GM12878 (cell line): Measurements from ENCODE around the gene OVCA2. TPM values are rescaled to one million over a fixed set of nuclear protein-coding genes. Genes with fewer than 3 reads are reported as not detected.

ENCODE experiments used
- ATAC-seq: fragments of 200-7000 bp; cut with Tn5 transposase; 3 replicates; pipeline ENCODE4 v1.9.1; 2020; ENCODE audit warnings: mild to moderate bottlenecking, moderate library complexity
- BruUV-seq: library from RNA; stranded (reverse); fragments of 400-500 nt; replicated peaks from 2 replicates; lab custom pipeline; 2021; lab: Mats Ljungman, UMichigan
- CTCF ChIA-PET: fragments of 300-600 bp; sonication (Branson Sonifier 250); formaldehyde crosslinking; extraction: SDS; loops from one replicate; lab custom pipeline; 2021; ENCODE audit warnings: inconsistent platforms; lab: Yijun Ruan, JAX
- POLR2A ChIA-PET: fragments of 350-600 bp; formaldehyde crosslinking; extraction: SDS; loops from one replicate; lab custom pipeline; 2021; ENCODE audit warnings: inconsistent platforms; lab: Charles Lee
- RAD21 ChIA-PET: fragments of 300-600 bp; sonication (Branson Sonifier 250); formaldehyde crosslinking; loops from one replicate; lab custom pipeline; 2023; ENCODE audit warnings: antibody characterized with exemption; ENCODE audit not compliant: unreplicated experiment; lab: Charles Lee
- SMC1A ChIA-PET: fragments of 300-600 bp; sonication (Branson Sonifier 250); formaldehyde crosslinking; loops from one replicate; lab custom pipeline; 2023; ENCODE audit not compliant: unreplicated experiment, uncharacterized antibody; lab: Charles Lee
- DNase-seq: peaks from one replicate; pipeline ENCODE4 v3.0.0-alpha.2; 2011; ENCODE audit warnings: low read depth, low spot score
- FAIRE-seq: peaks from 3 replicates; lab custom pipeline; 2011; peaks lifted over from hg19 to GRCh38; lab: Jason Lieb, UNC
- H2AFZ ChIP-seq: 2 replicates; pipeline ENCODE4 v1.6.0; 2011; ENCODE audit warnings: low read depth, low read length, control low read depth; ENCODE audit not compliant: control insufficient read depth
- H3K27ac ChIP-seq: 2 replicates; pipeline ENCODE4 v1.5.1; 2011; ENCODE audit warnings: control low read depth; ENCODE audit not compliant: control insufficient read depth, insufficient read depth
- H3K27me3 ChIP-seq, 2 experiments: replicated peaks in 1 of 2; 2 replicates each; pipeline versions ENCODE4 v1.6.0 to v1.6.1; 2011; ENCODE audit warnings: low read length in 1 of 2; ENCODE audit not compliant: control insufficient read depth in 2 of 2, insufficient read depth in 2 of 2
- H3K36me3 ChIP-seq, 2 experiments: 2 replicates each; pipeline ENCODE4 v1.5.1; 2011; ENCODE audit warnings: low read length in 1 of 2; ENCODE audit not compliant: control insufficient read depth in 2 of 2, insufficient read depth in 2 of 2
- H3K4me1 ChIP-seq: 2 replicates; pipeline ENCODE4 v1.6.1; 2011; ENCODE audit warnings: mild to moderate bottlenecking, low read length, moderate library complexity, mixed read lengths; ENCODE audit not compliant: control insufficient read depth, insufficient read depth
- H3K4me2 ChIP-seq: 2 replicates; pipeline ENCODE4 v1.6.0; 2011; ENCODE audit warnings: control low read depth; ENCODE audit not compliant: control insufficient read depth, insufficient read depth
- H3K4me3 ChIP-seq: fragments of 200-600 bp; sonication (generic); 2 replicates; pipeline ENCODE4 v1.5.1; 2016
- H3K79me2 ChIP-seq: 2 replicates; pipeline ENCODE4 v1.6.0; 2011; ENCODE audit warnings: low read length; ENCODE audit not compliant: control insufficient read depth, insufficient read depth
- H3K9ac ChIP-seq: 2 replicates; pipeline ENCODE4 v1.8.0; 2011; ENCODE audit warnings: low read length, control low read depth, mixed read lengths; ENCODE audit not compliant: control insufficient read depth, insufficient read depth
- H3K9me3 ChIP-seq: replicated peaks from 3 replicates; pipeline ENCODE4 v1.5.1; 2011; ENCODE audit warnings: mild to moderate bottlenecking, low read length; ENCODE audit not compliant: control insufficient read depth, insufficient read depth
- H4K20me1 ChIP-seq: 2 replicates; pipeline ENCODE4 v1.6.0; 2011; ENCODE audit not compliant: control insufficient read depth, insufficient read depth
- ASH2L ChIP-seq: fragments of 300-600, 200-600 bp; sonication (generic); IDR thresholded peaks from 2 replicates; pipeline ENCODE4 v1.6.1; 2017; ENCODE audit warnings: low read depth, mild to moderate bottlenecking, borderline replicate concordance
- BACH1 ChIP-seq: fragments of 450-650 bp; IDR thresholded peaks from 2 replicates; pipeline ENCODE4 v1.6.1; 2017; ENCODE audit warnings: mild to moderate bottlenecking, borderline replicate concordance
- BCL3 ChIP-seq: IDR thresholded peaks from 2 replicates; pipeline ENCODE4 v1.6.1; 2011; ENCODE audit warnings: borderline replicate concordance, low read depth, mild to moderate bottlenecking, moderate library complexity, low read length; ENCODE audit not compliant: insufficient read depth, poor library complexity, severe bottlenecking
- BMI1 ChIP-seq: fragments of 450-650 bp; IDR thresholded peaks from 2 replicates; pipeline ENCODE4 v1.6.1; 2016; ENCODE audit warnings: mild to moderate bottlenecking, moderate library complexity, borderline replicate concordance
- CBFB ChIP-seq: IDR thresholded peaks from 2 replicates; pipeline ENCODE4 v1.6.1; 2016; ENCODE audit warnings: antibody characterized with exemption, low read depth
- E2F4 ChIP-seq: IDR thresholded peaks from 2 replicates; pipeline ENCODE4 v1.6.1; 2012; ENCODE audit warnings: low read depth, low read length, improper control_type of control experiment
- GABPA ChIP-seq: IDR thresholded peaks from 2 replicates; pipeline ENCODE4 v1.6.1; 2014; ENCODE audit warnings: antibody characterized with exemption, low read depth, mild to moderate bottlenecking, inconsistent platforms
- IKZF1 ChIP-seq: fragments of 450-650 bp; conservative IDR thresholded peaks from 2 replicates; pipeline ENCODE4 v1.6.1; 2017; ENCODE audit warnings: antibody characterized with exemption, mild to moderate bottlenecking
- MEF2B ChIP-seq: fragments of 450-650 bp; IDR thresholded peaks from 2 replicates; pipeline ENCODE4 v1.6.1; 2018; ENCODE audit warnings: mild to moderate bottlenecking, moderate library complexity; ENCODE audit not compliant: partially characterized antibody, poor library complexity, severe bottlenecking
- POLR2AphosphoS2 ChIP-seq: IDR thresholded peaks from 2 replicates; pipeline ENCODE4 v1.6.1; 2011; ENCODE audit warnings: low read depth, mild to moderate bottlenecking, low read length, improper control_type of control experiment, moderate library complexity
- POLR2AphosphoS5 ChIP-seq: IDR thresholded peaks from 2 replicates; pipeline ENCODE4 v1.6.1; 2011; ENCODE audit warnings: mild to moderate bottlenecking, low read length, inconsistent platforms
- RB1 ChIP-seq: fragments of 450-650 bp; formaldehyde crosslinking; IDR thresholded peaks from 2 replicates; pipeline ENCODE4 v1.6.1; 2017; ENCODE audit warnings: mild to moderate bottlenecking, borderline replicate concordance
- SP1 ChIP-seq: IDR thresholded peaks from one replicate; pipeline ENCODE4 v1.6.1; 2011; ENCODE audit warnings: low read depth, low read length
- SREBF2 ChIP-seq: IDR thresholded peaks from 2 replicates; pipeline ENCODE4 v1.6.1; 2012; ENCODE audit warnings: mild to moderate bottlenecking, low read length
- SUZ12 ChIP-seq: fragments of 200-600 bp; sonication (generic); IDR thresholded peaks from one replicate; pipeline ENCODE4 v1.6.1; 2018; ENCODE audit warnings: antibody characterized with exemption, mild to moderate bottlenecking; ENCODE audit not compliant: unreplicated experiment
- TCF3 ChIP-seq: IDR thresholded peaks from 2 replicates; pipeline ENCODE4 v1.6.1; 2012; ENCODE audit warnings: low read depth, mild to moderate bottlenecking, low read length, borderline replicate concordance; ENCODE audit not compliant: insufficient read depth
- WGBS: methylation state at CpG from one replicate; pipeline ENCODE4 v1.1.6; 2016; ENCODE audit warnings: low lambda C conversion rate; ENCODE audit not compliant: insufficient replicate concordance, insufficient coverage; ENCODE audit errors: missing lambda C conversion rate; 5-methylcytosine and 5-hydroxymethylcytosine counted together
- in situ Hi-C: fragments of 300-500 bp; cut with MboI; formaldehyde crosslinking; loops from 9 replicates; pipeline ENCODE4 v1.14.3; 2018; ENCODE audit warnings: mixed read lengths
- intact Hi-C: fragments of 100-400 bp; cut with micrococcal nuclease; formaldehyde crosslinking; loops from one replicate; pipeline ENCODE4 v1.14.2; 2022; ENCODE audit not compliant: unreplicated experiment
- polyA plus RNA-seq, 11 experiments: library from polyadenylated mRNA; depleted of rRNA in 4 of 11; unstranded in 6 of 11; stranded (reverse) in 5 of 11; fragments of >200 nt; fragmentation: Nextera tagmentation in 4 of 11; fragmentation: Illumina TruSeq in 1 of 11; extraction: Ambion mirVana in 4 of 11; extraction: Trizol in 1 of 11; gene quantifications; 1 replicate in 1 of 11; 2 replicates in 10 of 11; pipeline versions ENCODE4 v1.2.1 to v1.2.3, GENCODE V29; 2011 to 2016; ENCODE audit warnings: inconsistent platforms in 2 of 11, missing spikeins in 2 of 11, low read depth in 1 of 11
- total RNA-seq, 4 experiments: library from RNA; depleted of rRNA in 3 of 4; stranded (reverse); fragments of >200 nt in 3 of 4; fragmentation: Illumina TruSeq in 1 of 4; extraction: Trizol in 1 of 4; gene quantifications; 2 replicates each; pipeline versions ENCODE4 v1.2.1 to v1.2.3, GENCODE V29; 2013 to 2021
- TF ChIP-seq, protein P1 (sequence below): fragments of 450-650 bp; formaldehyde crosslinking; IDR thresholded peaks from 2 replicates; pipeline ENCODE4 v1.4.0; 2020; ENCODE audit warnings: mild to moderate bottlenecking, moderate library complexity

Gene OVCA2
- total and polyA plus RNA-seq, 10 of the 15 experiments (the other 5 are each of a cell fraction or from before 2014, with no cell fraction given) = 6.1 to 75.3 (median 40.7) TPM

DNA sequence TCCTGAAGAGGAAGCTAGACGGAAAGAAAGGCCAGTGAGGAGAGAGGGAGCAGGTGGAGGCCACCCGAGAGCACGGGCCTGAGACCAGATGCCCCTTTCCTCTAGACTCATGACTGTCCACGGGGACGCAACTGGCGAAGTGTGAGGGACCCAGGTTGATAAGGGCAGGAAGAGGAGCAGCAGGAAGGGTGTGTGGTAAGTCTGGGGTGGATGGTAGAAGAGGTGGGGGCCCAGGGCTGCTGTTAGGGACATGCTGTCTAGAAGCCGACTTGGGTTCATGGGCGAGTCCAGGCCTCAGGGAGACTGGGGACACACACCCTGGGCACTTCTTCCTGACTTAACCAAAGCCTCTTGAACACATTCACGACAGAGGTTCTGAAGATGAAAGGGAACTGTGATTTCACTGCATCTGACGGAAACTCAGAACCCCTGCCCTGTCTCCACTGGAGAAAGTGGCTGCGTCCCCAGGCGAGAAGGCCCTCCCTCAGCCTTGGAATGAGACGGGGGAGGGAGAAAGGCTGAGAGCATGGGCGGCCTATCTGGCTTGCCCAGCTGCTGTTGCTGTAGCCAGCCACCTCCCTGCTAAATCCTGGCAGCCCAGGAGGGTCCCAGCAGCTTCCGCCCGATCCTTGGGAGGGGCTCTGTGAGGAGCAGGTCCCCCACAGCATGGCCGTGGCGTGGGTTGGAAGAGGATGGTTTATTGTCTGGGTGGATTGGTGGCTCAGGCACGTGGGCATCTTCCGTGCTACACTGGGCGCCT is 19.0 kb downstream of the OVCA2 start:
- peaks cover 44% of the 10 kb centered on the region for H3K79me2 ChIP-seq
- no peak overlapping the region for H2AFZ ChIP-seq
- H3K27ac ChIP-seq = no peak overlapping the region
- BruUV-seq = no TSS peak
- no peak overlapping the region for H3K4me2 ChIP-seq
- H3K36me3 ChIP-seq = peaks cover 20 to 27% of the 10 kb centered on the region in 2 experiments
- peaks cover 45% of the 10 kb centered on the region for H3K4me1 ChIP-seq
- POLR2A ChIA-PET = interaction anchor here (1.7 kb wide), 1 partner anchor 180 kb away, joined by 4 read pairs; no protein-coding TSS in a partner anchor
- no peaks in the 10 kb centered on the region; the same call in 2 of the 3 replicates for H3K9me3 ChIP-seq
- WGBS = 92% methylated on average over 19 of the region's 21 CpGs
- ATAC-seq (no peak), FAIRE-seq (no peak), DNase-seq (no peak)
- RAD21 ChIA-PET = interaction anchor here (1.1 to 8.4 kb wide), 3 partner anchors 9 to 184 kb away, joined by 5 to 271 read pairs (median 160); no protein-coding TSS in a partner anchor
- no peak overlapping the region for H3K4me3 ChIP-seq
- CTCF ChIA-PET = interaction anchor here (1.9 to 8.4 kb wide), 4 partner anchors 22 to 187 kb away, joined by 5 to 265 read pairs (median 66); no protein-coding TSS in a partner anchor
- no peak overlapping the region for H3K9ac ChIP-seq
- no peaks in the 10 kb centered on the region for H4K20me1 ChIP-seq
- SMC1A ChIA-PET = interaction anchor here (1.4 to 8.6 kb wide), 4 partner anchors 9 to 184 kb away, joined by 3 to 141 read pairs (median 21); no protein-coding TSS in a partner anchor
- in situ Hi-C loops = loop anchor here (10.0 kb wide), 1 partner anchor 184 kb away; no protein-coding TSS in a partner anchor
- H3K27me3 ChIP-seq = no peaks in the 10 kb centered on the region
- intact Hi-C loops = no loop called here
- TF ChIP-seq POLR2AphosphoS5 = peak; percentile 72
- no peak for TF ChIP-seq MEF2B
- TF ChIP-seq POLR2AphosphoS2 = 0 out of 2 replicates have a peak, but pooled peaks have one; percentile 47
- 0 out of 2 replicates have a peak, but pooled peaks have one; percentile 53 for TF ChIP-seq CBFB
- TF ChIP-seq SREBF2 = no peak
- TF ChIP-seq E2F4 = no peak
- TF ChIP-seq GABPA = no peak
- no peak for TF ChIP-seq BMI1
- TF ChIP-seq IKZF1 = 0 out of 2 replicates have a peak, but pooled peaks have one; percentile 8
- 0 out of 2 replicates have a peak, but pooled peaks have one; percentile 36 for TF ChIP-seq BACH1
- peak; percentile 26; the same call in 1 of the 2 replicates for TF ChIP-seq TCF3
- no peak for TF ChIP-seq SUZ12
- TF ChIP-seq ASH2L = no peak
- TF ChIP-seq BCL3 = peak; percentile 59
- no peak for TF ChIP-seq SP1
- no peak for TF ChIP-seq RB1
- TF ChIP-seq, protein P1, sequence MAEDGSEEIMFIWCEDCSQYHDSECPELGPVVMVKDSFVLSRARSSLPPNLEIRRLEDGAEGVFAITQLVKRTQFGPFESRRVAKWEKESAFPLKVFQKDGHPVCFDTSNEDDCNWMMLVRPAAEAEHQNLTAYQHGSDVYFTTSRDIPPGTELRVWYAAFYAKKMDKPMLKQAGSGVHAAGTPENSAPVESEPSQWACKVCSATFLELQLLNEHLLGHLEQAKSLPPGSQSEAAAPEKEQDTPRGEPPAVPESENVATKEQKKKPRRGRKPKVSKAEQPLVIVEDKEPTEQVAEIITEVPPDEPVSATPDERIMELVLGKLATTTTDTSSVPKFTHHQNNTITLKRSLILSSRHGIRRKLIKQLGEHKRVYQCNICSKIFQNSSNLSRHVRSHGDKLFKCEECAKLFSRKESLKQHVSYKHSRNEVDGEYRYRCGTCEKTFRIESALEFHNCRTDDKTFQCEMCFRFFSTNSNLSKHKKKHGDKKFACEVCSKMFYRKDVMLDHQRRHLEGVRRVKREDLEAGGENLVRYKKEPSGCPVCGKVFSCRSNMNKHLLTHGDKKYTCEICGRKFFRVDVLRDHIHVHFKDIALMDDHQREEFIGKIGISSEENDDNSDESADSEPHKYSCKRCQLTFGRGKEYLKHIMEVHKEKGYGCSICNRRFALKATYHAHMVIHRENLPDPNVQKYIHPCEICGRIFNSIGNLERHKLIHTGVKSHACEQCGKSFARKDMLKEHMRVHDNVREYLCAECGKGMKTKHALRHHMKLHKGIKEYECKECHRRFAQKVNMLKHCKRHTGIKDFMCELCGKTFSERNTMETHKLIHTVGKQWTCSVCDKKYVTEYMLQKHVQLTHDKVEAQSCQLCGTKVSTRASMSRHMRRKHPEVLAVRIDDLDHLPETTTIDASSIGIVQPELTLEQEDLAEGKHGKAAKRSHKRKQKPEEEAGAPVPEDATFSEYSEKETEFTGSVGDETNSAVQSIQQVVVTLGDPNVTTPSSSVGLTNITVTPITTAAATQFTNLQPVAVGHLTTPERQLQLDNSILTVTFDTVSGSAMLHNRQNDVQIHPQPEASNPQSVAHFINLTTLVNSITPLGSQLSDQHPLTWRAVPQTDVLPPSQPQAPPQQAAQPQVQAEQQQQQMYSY (CRISPR knock-in tag) = no peak
